CD14-positive monocyte (primary cell): ENCODE measurements around the gene VANGL1. TPM values are rescaled to one million over a fixed set of nuclear protein-coding genes. Genes with fewer than 3 reads are reported as not detected.

Source experiments
- DNase-seq, 3 donors: peaks; one replicate each; pipeline ENCODE4 v3.0.0-alpha.2; 2011 to 2022
- H2AFZ ChIP-seq: 2 replicates; pipeline ENCODE4 v1.6.0; 2012; ENCODE audit warnings: mild to moderate bottlenecking, low read depth, low read length, inconsistent platforms; ENCODE audit not compliant: insufficient read depth, poor library complexity, severe bottlenecking
- H3K27ac ChIP-seq, 2 donors: 1 replicate in 1 of 2; 2 replicates in 1 of 2; pipeline ENCODE4 v1.5.1; 2012 to 2013; ENCODE audit warnings: low read length in 2 of 2, control low read depth in 1 of 2, inconsistent platforms in 1 of 2, low read depth in 1 of 2, mild to moderate bottlenecking in 1 of 2
- H3K27me3 ChIP-seq, 2 donors: one replicate each; pipeline versions ENCODE4 v1.6.0 to v1.6.1; 2011 to 2013; ENCODE audit warnings: low read length in 2 of 2; ENCODE audit not compliant: control insufficient read depth in 2 of 2, insufficient read depth in 2 of 2
- H3K36me3 ChIP-seq, 2 donors: replicated peaks in 1 of 2; 1 replicate in 1 of 2; 2 replicates in 1 of 2; pipeline versions ENCODE4 v1.5.1 to v1.6.1; 2012 to 2013; ENCODE audit warnings: low read length in 2 of 2, control low read depth in 1 of 2, inconsistent platforms in 1 of 2, mild to moderate bottlenecking in 1 of 2; ENCODE audit not compliant: insufficient read depth in 2 of 2, control insufficient read depth in 1 of 2
- H3K4me1 ChIP-seq, 2 donors: 1 replicate in 1 of 2; 2 replicates in 1 of 2; pipeline versions ENCODE4 v1.5.1 to v1.6.1; 2012 to 2013; ENCODE audit warnings: low read length in 2 of 2, control low read depth in 1 of 2, inconsistent platforms in 1 of 2, mild to moderate bottlenecking in 1 of 2, moderate library complexity in 1 of 2; ENCODE audit not compliant: insufficient read depth in 2 of 2, control insufficient read depth in 1 of 2
- H3K4me2 ChIP-seq: replicated peaks from 2 replicates; pipeline ENCODE3; 2012; ENCODE audit warnings: low read length, moderate library complexity, mild to moderate bottlenecking; ENCODE audit not compliant: poor library complexity, severe bottlenecking; ENCODE audit errors: extremely low read depth
- H3K4me3 ChIP-seq, 3 experiments: fragments of 200-600 bp in 1 of 3; sonication (generic) in 1 of 3; replicated peaks in 1 of 3; 1 replicate in 2 of 3; 2 replicates in 1 of 3; pipeline ENCODE4 v1.5.1; 2011 to 2013; ENCODE audit warnings: low read length in 3 of 3, mild to moderate bottlenecking in 3 of 3, control low read depth in 2 of 3, low read depth in 2 of 3, inconsistent platforms in 1 of 3, moderate library complexity in 1 of 3
- H3K79me2 ChIP-seq: 2 replicates; pipeline ENCODE4 v1.6.0; 2012; ENCODE audit warnings: mild to moderate bottlenecking, control low read depth, inconsistent platforms, low read length, moderate library complexity; ENCODE audit not compliant: insufficient read depth
- H3K9ac ChIP-seq: 2 replicates; pipeline ENCODE4 v1.6.0; 2017; ENCODE audit warnings: low read length, mild to moderate bottlenecking; ENCODE audit not compliant: insufficient read depth, poor library complexity, severe bottlenecking
- H3K9me3 ChIP-seq, 2 donors: replicated peaks in 1 of 2; 1 replicate in 1 of 2; 2 replicates in 1 of 2; pipeline versions ENCODE4 v1.5.1 to v1.6.1; 2012 to 2013; ENCODE audit warnings: low read length in 2 of 2, control low read depth in 1 of 2; ENCODE audit not compliant: control insufficient read depth in 1 of 2, insufficient read depth in 1 of 2
- H4K20me1 ChIP-seq: 2 replicates; pipeline ENCODE4 v1.6.0; 2012; ENCODE audit warnings: mild to moderate bottlenecking, low read length, control low read depth, moderate library complexity; ENCODE audit not compliant: insufficient read depth
- H3K27ac Mint-ChIP-seq, 7 donors: one replicate each; pipeline ENCODE4 v1.8.0; 2020; ENCODE audit warnings: mild to moderate bottlenecking in 7 of 7, mixed read lengths in 7 of 7, moderate library complexity in 6 of 7, inconsistent platforms in 2 of 7
- H3K27me3 Mint-ChIP-seq, 3 donors: one replicate each; pipeline ENCODE4 v1.8.0; 2021 to 2022; ENCODE audit warnings: low read depth in 3 of 3, mild to moderate bottlenecking in 3 of 3, mixed read lengths in 3 of 3, moderate library complexity in 3 of 3, inconsistent platforms in 1 of 3
- H3K36me3 Mint-ChIP-seq, 2 donors: one replicate each; pipeline ENCODE4 v1.8.0; 2020; ENCODE audit warnings: mixed read lengths in 2 of 2, inconsistent platforms in 1 of 2, mild to moderate bottlenecking in 1 of 2
- H3K4me1 Mint-ChIP-seq: one replicate; pipeline ENCODE4 v1.8.0; 2020; ENCODE audit warnings: mild to moderate bottlenecking, mixed read lengths
- H3K4me3 Mint-ChIP-seq, 2 donors: one replicate each; pipeline ENCODE4 v1.8.0; 2020; ENCODE audit warnings: mild to moderate bottlenecking in 2 of 2, mixed read lengths in 2 of 2, moderate library complexity in 1 of 2
- H3K9me3 Mint-ChIP-seq, 7 donors: one replicate each; pipeline ENCODE4 v1.8.0; 2020 to 2022; ENCODE audit warnings: mixed read lengths in 7 of 7, mild to moderate bottlenecking in 6 of 7, moderate library complexity in 6 of 7, inconsistent platforms in 2 of 7
- WGBS: methylation state at CpG from one replicate; pipeline ENCODE4 v1.1.5; 2013; ENCODE audit warnings: missing lambda C conversion rate; ENCODE audit not compliant: insufficient coverage; 5-methylcytosine and 5-hydroxymethylcytosine counted together
- intact Hi-C, 2 donors: fragments of 100-400 bp; cut with micrococcal nuclease; formaldehyde crosslinking; loops; one replicate each; pipeline versions ENCODE4 v1.15.0 to v1.15.1; 2023
- polyA plus RNA-seq, 3 donors: library from polyadenylated mRNA; depleted of rRNA in 1 of 3; unstranded in 2 of 3; stranded (reverse) in 1 of 3; fragments of 300-500 nt in 2 of 3; fragments of >200 nt in 1 of 3; fragmentation: Illumina TruSeq in 2 of 3; gene quantifications; 1 replicate in 2 of 3; 2 replicates in 1 of 3; pipeline ENCODE4 v1.2.3, GENCODE V29; 2012 to 2021
- small RNA-seq: library from RNA; depleted of rRNA; stranded (forward); fragments of <200 nt; gene quantifications from one replicate; pipeline ENCODE3, GENCODE V24; 2012; ENCODE audit warnings: low read depth; ENCODE audit not compliant: insufficient read length
- TF ChIP-seq, protein P1 (sequence below): fragments of 200-600 bp; IDR thresholded peaks from one replicate; pipeline ENCODE4 v1.8.0; 2022; ENCODE audit warnings: antibody characterized with exemption, mild to moderate bottlenecking

The VANGL1 gene
- polyA plus RNA-seq, 3 donors = 0.67 to 2.0 (median 1.3) TPM

DNA sequence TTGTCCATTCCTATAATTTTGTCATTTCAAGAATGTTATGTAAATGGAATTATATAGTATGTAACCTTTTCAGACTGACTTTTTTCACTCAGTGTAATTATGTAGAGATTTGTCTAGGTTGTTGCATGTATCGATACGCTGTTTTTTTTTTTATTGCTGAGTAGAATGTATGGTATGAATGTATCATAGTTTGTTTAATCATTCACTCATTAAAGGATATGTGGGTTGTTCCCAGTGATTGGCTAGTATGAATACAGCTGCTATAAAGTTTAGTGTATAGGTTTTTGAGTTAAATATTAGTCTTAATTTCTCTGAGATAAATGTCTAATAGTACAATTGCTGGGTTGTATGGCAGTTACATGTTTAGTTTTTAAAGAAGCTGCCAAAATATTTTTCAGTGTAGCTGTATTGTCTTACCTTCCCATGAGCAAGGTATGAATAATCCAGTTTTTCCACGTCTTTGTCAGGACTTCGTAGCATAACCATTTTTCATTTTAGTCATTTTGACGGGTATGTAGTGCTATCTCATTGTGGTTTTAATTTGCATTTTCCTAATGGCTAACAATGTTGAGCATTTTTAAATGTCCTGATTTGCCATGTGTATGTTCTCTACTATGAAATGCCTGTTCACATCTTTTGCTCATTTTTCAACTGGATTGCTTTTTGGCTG is 104.4 kb downstream of the VANGL1 start:
- TF ChIP-seq, protein P1, sequence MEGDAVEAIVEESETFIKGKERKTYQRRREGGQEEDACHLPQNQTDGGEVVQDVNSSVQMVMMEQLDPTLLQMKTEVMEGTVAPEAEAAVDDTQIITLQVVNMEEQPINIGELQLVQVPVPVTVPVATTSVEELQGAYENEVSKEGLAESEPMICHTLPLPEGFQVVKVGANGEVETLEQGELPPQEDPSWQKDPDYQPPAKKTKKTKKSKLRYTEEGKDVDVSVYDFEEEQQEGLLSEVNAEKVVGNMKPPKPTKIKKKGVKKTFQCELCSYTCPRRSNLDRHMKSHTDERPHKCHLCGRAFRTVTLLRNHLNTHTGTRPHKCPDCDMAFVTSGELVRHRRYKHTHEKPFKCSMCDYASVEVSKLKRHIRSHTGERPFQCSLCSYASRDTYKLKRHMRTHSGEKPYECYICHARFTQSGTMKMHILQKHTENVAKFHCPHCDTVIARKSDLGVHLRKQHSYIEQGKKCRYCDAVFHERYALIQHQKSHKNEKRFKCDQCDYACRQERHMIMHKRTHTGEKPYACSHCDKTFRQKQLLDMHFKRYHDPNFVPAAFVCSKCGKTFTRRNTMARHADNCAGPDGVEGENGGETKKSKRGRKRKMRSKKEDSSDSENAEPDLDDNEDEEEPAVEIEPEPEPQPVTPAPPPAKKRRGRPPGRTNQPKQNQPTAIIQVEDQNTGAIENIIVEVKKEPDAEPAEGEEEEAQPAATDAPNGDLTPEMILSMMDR = no peak
- Mint-ChIP-seq H3K4me1 (no peaks in the 10 kb centered on the region), H3K4me3 (peak overlapping the region in 1 of 2 donors; percentile 44), H3K27me3 (peaks cover 6 to 29% (median 13%) of the 10 kb centered on the region in 3 donors), H3K9me3 (no peaks in the 10 kb centered on the region), H3K36me3 (no peaks in the 10 kb centered on the region), H3K27ac (no peak overlapping the region)
- Histone ChIP-seq H2AFZ (no peak overlapping the region), H3K36me3 (no peaks in the 10 kb centered on the region), H3K27ac (no peak overlapping the region), H3K9me3 (no peaks in the 10 kb centered on the region), H3K79me2 (no peaks in the 10 kb centered on the region), H3K4me2 (no peak overlapping the region), H3K27me3 (peaks cover 2 to 3% of the 10 kb centered on the region in 2 donors), H4K20me1 (no peaks in the 10 kb centered on the region), H3K4me3 (no peak overlapping the region), H3K4me1 (no peaks in the 10 kb centered on the region), H3K9ac (no peak overlapping the region)
- no peak for DNase-seq
- intact Hi-C loops = no loop called here
- no CpG with 5 or more reads among the region's 5 CpGs for WGBS

Small RNA genes within 50 kb of the gene (small RNA-seq; reads per million reads assigned to genes)
- gene RF00406 = 0.94 reads per million
- not detected for gene RN7SL420P

Other genes starting within 250 kb of the VANGL1 start
- gene CASQ2, start 126.7 kb downstream of the VANGL1 start, polyA plus RNA-seq = not detected
- gene NHLH2, start 199.2 kb downstream of the VANGL1 start, polyA plus RNA-seq = under 1 TPM in 1 of 3 donors, not detected in 2; 0.03 TPM